ELR (cell line): ENCODE data around the gene GSG1L.
"Not testable (repeated sequence)": the region's sequence is repeated elsewhere in the genome, so short reads cannot be mapped to it uniquely, and the experiment has no call there.

Experiments used
- DNase-seq: peaks from one replicate; pipeline ENCODE4 v3.0.0-alpha.2; 2015; ENCODE audit warnings: low read depth

Gene GSG1L

GRCh38 chr16:27980919-27981700 is 82.4 kb downstream of the GSG1L start:
- no peak for DNase-seq

DNA sequence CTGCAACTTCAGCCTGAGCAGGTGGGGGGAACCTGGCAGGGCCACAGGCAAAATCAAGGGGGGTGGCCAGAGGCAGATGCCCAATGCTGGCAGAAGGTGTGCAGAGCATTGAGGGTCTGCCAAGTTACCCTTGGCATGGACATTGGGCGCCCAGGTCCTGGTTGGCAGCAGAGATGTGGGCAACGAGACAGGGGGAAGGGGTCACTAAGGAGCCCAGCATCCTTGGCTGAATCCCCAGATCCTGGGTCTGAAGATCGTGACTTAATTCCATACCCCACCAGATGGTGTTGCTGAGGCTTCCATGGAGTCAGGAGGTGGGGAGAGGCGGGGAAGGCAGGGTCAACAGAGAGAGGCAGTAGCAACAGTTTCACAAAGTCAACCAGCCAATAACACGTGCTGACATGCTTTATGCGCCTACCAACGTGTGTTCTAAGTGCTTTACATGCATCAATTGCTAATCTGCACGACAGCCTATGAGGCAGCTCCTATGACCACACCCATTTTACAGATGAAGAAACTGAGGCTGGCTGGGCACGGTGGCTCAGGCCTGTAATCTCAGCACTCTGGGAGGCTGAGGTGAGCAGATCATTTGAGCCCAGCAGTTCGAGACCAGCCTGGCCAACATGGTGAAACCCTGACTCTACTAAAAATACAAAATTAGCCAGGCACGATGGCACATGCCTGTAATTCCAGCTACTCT is 83.3 kb downstream of the GSG1L start:
- DNase-seq, result no peak

GRCh38 chr16:27979668-27980067 is 83.8 kb downstream of the GSG1L start:
- DNase-seq, result not testable (repeated sequence)

DNA sequence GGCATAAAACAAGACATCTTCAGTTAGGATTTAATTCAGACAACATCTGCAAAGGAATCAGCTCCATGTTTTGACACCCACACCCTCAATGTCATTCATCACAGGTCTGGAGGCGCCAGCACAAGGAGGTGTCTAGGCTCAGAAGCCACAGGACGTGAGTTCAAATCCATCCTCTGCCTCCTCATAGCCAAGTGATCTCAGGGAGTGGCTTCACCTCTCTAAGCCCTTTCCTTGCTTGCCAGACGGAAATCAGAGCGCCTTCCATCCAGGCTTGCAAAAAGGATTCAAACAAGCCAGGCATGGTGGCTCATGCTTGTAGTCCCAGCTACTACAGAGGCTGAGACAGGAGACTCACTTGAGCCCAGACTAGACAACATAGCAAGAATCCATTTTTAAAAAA is 84.6 kb downstream of the GSG1L start:
- no peak for DNase-seq

- DNase-seq, result no peak
Observed at GRCh38 chr16:27977966-27978365, 85.5 kb downstream of the GSG1L start.

DNA sequence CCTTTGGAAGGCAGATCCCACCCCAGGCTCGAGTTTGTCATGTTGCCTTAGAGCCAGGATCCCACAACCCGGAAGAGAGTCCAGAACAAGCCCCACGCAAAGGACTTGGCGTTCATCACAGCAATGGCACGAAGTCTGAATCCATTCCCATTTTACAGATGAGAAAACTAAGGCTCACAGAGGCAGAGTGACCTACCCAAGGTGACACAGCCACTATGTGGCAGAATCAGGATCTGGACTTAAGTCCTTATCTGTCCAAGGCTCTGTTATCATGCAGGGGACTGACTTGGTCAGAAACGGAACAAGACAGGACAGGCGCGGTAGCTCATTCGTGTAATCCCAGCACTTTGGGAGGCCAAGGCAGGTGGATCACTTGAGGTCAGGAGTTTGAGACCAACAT is 86.5 kb downstream of the GSG1L start:
- no peak for DNase-seq

- DNase-seq, result no peak
Observed at GRCh38 chr16:27974896-27975540, 88.5 kb downstream of the GSG1L start.

- peak; percentile 12 for DNase-seq
Observed at GRCh38 chr16:27973678-27974077, 89.8 kb downstream of the GSG1L start.

DNA sequence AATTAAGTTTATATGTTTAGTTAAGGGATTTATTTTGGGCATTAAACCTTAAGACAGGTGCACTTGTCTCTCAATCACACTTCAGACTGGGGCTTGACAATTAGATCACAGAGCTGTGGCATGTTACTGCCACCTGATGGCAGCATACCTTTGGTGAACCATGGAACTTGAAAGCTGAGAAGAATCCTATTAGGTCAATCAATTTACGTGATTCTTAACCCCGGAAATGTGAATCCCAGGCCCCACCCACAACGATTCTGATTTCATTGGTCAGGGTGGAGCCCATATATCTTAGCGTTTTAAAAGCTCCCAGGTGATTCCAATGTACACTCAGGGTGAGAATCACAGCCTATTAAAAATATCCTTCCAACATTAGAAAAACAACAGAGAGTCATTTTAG is 91.0 kb downstream of the GSG1L start:
- DNase-seq, result peak; percentile 59

- peak; percentile 6 for DNase-seq
Observed at GRCh38 chr16:27969574-27969973, 93.9 kb downstream of the GSG1L start.

DNA sequence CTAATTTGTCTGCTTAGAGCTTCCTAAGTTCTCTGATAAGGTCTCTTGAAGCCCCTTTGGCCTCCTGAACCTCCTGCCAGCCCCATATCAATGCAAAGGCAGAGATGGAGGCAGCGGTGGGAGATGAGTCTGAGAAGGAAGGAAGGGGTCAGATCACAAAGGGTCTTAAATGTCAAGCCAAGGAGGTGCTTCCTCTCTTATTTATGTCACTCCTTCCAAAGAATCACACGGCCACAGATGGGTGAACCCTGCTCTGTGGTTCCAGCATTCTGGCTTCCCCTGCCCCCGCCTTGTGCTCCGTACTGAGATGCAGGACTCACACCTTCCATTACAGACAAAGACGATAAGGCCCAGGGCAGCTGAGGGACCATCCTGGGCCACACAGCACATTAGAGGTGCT is 96.3 kb downstream of the GSG1L start:
- no peak for DNase-seq

GRCh38 chr16:27966756-27967155 is 96.8 kb downstream of the GSG1L start:
- no peak for DNase-seq

DNA sequence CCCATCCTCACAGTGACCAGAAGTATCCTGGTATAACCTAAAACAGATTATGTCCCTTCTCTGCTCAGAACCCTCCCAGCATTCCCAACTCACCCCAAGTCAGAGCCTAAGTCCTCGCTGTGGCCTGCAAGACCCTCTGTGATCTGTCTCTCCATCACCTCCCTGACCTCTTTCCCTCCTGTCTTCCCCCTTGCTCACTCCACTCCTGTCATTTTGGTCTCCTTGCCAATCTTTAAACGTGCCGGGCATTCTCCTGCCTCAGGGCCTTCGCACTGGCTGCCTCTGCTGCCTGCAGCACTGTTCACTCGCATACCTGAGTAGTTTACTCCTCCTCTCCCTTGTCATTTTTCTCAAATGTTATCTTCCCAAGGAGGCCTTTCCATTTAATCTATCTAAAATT is 97.7 kb downstream of the GSG1L start:
- no peak for DNase-seq

- no peak for DNase-seq
Observed at GRCh38 chr16:27963471-27963965, 100.0 kb downstream of the GSG1L start.

DNA sequence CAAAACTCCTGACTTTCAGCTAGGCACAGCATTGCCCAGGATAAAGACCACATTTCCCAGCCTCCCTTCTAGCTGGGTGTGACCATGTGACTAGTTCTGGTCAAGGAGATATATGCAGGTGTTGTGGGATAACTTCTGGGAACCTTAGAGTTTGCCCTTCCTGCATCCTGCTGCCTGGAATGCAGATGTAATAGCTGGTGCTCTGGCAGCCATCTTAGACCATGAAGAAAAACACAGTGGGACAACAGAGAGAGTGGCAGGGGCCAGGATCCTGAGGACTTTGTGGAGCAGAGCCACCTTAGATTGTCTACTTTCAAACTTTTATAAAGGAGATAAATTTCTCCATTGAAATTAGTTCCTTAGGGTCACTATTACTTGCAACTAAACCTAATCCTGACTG is 101.3 kb downstream of the GSG1L start:
- DNase-seq, result no peak

- no peak for DNase-seq
Observed at GRCh38 chr16:27961296-27961620, 102.3 kb downstream of the GSG1L start.

GRCh38 chr16:27960619-27961295 is 102.8 kb downstream of the GSG1L start:
- DNase-seq, result no peak

GRCh38 chr16:27959914-27960313 is 103.6 kb downstream of the GSG1L start:
- no peak for DNase-seq

DNA sequence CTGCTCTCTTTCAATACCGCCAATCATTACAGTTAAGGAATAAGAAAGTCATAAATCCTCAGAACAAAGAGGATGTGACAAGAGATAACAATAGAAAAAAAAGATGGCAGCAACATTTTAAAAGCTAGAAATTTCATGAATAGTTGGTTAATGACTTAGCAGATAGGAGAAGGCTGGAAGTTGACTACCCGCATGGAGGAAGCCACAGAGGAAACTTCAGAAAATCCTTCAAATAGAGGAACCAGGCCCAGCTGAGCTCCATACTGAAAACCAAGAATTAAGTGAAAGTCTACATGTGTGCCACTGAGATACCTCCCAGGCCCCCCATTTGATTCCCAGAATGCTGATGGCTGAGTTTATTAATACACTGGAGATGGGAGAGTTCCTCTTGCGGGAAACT is 109.3 kb downstream of the GSG1L start:
- DNase-seq, result no peak

DNA sequence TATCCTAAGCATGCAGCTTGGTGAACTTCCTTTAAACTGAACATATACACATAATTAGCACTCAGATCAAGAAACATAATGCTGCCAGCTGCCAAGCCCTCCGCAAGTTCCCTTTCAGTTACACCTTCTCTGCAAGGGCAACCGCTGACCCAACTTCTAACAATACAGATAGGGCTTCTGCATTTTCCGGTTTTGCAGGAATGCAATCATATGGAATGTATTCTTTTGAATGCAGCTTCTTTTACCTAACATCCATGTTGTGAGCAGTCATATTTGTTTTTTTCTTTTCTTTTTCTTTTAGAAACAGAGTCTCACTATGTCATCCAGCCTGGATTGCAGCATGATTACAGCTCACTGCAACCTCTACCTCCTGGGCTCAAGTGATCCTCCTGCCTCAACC is 110.7 kb downstream of the GSG1L start:
- no peak for DNase-seq

DNA sequence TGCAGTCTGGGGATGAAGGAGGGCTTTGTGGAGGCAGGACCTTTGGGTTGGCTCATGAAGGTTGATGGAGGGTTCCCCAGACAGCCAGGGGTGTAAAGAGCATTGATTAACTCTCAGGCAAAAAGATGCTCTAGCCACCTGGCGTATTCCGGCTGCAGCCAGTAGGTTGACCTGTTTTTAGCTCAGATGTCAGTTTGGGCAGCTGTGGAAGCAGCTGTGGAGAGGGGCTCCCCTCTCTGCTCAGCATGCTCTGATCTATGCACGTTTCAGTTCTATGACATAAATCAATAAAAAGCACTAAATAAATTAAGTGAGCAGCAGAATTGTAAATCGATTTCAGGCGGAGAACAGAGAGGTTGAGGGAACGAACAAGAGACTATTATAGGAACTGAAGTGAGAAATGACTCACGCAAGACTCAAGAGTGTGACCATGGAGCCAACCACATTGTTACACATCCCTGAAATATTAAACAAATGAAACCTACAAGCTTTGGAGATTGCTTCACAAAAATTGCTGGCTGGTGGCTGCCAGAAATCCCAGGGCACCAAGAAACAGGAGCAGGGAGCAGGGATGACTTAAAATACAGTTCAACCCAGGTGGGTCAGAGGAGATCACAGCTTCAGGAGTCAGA is 111.9 kb downstream of the GSG1L start:
- DNase-seq, result peak; percentile 57
